ENCODE data around the gene GPR173.

The GPR173 gene

DNA sequence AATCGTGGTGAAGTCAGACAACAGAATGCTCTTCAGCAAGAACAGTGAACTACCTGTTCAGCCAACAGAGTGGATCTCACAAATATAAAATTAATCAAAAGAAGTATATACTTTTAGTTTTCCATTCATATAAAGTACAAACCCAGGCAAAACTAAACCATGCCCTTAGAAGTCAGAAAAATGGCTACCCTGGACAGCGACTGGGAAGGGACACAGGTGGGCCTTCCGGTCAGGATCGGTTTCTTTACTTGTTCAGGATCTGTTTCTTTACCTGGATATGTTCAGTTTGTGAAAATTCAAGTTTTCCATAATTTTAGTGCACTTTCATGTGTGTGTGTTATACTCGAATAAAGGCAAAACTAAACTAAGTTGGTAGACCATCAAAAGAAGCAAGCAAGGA is 12.4 kb upstream of the GPR173 start:
- TF ChIP-seq, protein P1, sequence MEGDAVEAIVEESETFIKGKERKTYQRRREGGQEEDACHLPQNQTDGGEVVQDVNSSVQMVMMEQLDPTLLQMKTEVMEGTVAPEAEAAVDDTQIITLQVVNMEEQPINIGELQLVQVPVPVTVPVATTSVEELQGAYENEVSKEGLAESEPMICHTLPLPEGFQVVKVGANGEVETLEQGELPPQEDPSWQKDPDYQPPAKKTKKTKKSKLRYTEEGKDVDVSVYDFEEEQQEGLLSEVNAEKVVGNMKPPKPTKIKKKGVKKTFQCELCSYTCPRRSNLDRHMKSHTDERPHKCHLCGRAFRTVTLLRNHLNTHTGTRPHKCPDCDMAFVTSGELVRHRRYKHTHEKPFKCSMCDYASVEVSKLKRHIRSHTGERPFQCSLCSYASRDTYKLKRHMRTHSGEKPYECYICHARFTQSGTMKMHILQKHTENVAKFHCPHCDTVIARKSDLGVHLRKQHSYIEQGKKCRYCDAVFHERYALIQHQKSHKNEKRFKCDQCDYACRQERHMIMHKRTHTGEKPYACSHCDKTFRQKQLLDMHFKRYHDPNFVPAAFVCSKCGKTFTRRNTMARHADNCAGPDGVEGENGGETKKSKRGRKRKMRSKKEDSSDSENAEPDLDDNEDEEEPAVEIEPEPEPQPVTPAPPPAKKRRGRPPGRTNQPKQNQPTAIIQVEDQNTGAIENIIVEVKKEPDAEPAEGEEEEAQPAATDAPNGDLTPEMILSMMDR (IDR thresholded peaks at IDR 0.05; ENCODE audit: extremely low read depth, missing control alignments) = no peak
- DNase-seq (ENCODE audit: low spot score) = no peak

DNA sequence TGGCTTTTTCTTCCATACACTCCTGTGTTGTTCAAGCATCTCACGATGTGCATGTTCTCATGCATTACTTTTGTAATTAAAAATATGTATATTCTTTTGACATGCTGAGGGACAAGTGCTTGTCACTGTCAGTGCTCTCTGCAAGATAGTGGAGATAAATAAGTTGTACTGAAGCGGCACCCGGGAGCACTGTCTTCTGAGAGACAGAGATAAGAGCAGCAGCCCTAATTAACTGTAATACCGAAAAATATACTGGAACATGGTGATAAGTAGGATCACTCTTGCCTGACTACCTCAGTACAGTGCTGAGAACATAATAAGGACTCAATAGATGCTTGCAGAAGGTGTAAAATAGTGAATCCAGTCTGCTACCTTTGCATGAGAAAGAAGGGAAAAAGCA is 9.4 kb upstream of the GPR173 start:
- TF ChIP-seq, protein P1 (IDR thresholded peaks at IDR 0.05; ENCODE audit: extremely low read depth, missing control alignments) = no peak
- DNase-seq (ENCODE audit: low spot score) = no peak

DNA sequence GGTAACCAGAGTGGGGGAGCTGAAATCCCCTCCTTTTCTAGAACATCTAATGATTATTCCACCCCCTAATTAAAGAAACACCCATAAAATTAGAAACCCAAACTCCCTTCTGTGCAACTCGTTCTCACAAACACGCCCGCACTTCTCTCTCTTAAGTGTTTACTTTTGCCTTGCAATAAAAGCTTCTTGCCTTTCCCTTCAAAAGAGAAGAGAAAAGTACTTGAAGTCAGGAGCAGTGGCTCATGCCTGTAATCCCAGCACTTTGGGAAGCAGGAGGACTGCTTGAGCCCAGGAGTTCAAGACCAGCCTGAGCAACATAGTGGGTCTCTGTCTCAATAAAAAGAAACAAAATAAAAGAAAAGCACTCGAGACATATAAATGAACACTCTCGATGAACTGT is 3.6 kb upstream of the GPR173 start:
- no peak for DNase-seq (ENCODE audit: low spot score)

DNA sequence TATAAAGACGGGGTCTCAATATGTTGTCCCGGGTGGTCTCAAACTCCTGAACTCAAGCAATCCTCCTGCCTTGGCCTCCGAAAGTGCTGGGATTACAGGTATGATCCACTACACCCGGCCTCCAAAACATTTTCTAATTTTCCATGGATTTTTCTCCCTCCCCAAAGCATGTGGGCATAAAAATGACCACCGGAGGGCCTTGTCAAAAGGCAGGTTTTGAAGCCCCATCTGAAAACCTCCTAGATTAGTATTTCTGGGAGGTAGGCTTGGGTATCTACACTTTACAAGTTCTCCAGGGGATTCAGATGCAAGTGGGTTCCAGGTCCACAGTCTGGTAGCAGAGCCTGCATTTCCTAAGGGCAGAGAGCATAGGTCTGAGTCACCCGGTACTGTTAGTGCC is 1.4 kb upstream of the GPR173 start:
- DNase-seq (ENCODE audit: low spot score) = no peak
- TF ChIP-seq, protein P1 (IDR thresholded peaks at IDR 0.05; ENCODE audit: extremely low read depth, missing control alignments) = no peak

More for the DNA sequence above, 3.6 kb upstream of the GPR173 start:
- TF ChIP-seq, protein P1 (IDR thresholded peaks at IDR 0.05; ENCODE audit: extremely low read depth, missing control alignments) = no peak

DNA sequence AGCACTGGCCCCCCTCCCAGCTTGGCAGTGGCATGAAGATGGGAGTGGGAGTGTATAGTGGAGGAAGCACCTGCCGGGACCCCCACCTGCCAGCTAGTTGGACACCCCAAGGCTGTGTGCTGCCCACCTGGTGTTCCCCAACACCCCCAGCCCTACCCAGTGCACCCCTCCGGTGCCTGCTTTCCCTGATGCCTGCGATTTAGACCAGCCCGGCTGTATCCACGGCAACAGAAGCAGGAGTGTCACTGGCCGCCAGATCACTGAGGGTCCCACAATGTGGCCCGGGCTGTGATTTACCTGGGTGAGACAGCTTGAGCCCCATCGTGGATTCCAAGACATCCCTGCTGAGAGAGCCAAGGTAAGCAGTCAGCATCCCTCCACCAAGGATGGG is 533 bp downstream of the GPR173 start:
- DNase-seq (ENCODE audit: low spot score) = no peak
- TF ChIP-seq, protein P1 (IDR thresholded peaks at IDR 0.05; ENCODE audit: extremely low read depth, missing control alignments) = no peak

DNA sequence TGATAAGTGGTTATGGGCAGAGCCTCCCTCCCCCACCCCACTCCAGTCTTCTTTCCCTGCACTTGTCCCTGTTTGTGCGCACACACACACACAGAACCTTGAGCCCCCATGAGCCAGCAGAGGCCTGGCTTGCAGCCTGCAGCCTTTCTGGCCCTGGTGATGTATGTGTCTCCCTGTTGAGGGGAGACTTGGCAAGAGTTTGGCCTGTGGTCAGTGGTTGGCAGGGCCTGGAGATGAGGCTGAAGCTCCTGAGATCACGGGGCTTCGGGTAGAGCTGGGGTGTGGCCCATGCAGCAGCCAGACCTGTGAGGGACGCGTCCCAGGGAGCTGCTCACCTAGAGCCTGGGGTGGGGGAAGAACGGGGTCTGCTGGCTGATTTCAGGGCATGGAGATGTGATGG is 2.3 kb downstream of the GPR173 start:
- TF ChIP-seq, protein P1 (IDR thresholded peaks at IDR 0.05; ENCODE audit: extremely low read depth, missing control alignments) = no peak
- no peak for DNase-seq (ENCODE audit: low spot score)

DNA sequence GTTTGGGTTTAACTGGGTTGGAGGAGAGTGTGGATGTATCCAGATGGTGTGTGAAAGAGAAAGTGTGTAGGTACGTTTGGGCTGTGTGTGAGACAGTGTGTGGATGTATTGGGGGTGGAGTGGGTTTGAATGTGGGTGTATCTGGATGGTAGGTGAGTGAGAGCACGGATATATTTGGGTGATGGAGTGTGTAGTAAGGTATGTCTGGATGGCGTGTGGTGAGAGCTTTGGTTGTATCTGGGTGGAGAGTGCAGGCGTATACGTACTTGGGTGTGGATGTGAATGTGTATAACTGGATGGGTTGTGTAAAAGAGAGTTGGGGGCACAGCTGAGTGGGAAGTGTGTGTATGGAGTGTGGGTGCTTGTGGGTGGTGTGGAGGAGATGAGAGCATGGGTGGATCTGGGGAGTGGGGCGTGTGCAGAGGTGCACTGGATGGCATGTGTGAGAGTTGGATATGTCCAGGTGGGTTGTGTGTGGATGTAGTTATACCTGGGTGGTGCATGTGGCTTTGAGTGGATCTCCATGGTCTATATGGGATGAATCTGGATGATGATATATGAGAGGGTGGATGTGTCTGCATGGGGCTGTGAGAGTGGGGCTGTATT is 6.8 kb downstream of the GPR173 start:
- TF ChIP-seq, protein P1 (IDR thresholded peaks at IDR 0.05; ENCODE audit: extremely low read depth, missing control alignments) = no peak
- DNase-seq (ENCODE audit: low spot score) = no peak
